ENCODE results near the gene CHST8.
"Not testable (repeated sequence)": the region's sequence is repeated elsewhere in the genome, so short reads cannot be mapped to it uniquely, and the experiment has no call there.

Gene CHST8

DNA sequence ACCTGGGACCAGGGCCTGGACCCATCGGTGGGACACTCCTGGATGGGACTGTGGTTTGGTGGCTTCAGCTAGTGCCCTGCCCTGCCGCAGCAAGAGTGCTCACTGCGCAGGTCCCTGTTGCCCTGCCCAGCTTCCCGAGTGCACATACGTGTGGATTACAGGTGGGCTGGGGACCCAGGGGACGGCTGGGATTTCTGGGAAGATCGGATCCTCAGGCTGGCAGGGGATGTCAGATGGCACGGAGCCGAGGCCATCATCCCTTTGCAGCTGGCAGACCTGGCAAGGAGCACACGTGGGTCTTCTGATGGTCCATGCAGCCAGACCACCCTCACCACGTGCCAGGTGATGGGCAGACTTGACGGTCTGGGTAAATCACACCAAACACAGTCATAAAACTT, 69.3 kb downstream of the CHST8 start:
- DNase-seq (ENCODE audit: low spot score), result peak; percentile 28

DNA sequence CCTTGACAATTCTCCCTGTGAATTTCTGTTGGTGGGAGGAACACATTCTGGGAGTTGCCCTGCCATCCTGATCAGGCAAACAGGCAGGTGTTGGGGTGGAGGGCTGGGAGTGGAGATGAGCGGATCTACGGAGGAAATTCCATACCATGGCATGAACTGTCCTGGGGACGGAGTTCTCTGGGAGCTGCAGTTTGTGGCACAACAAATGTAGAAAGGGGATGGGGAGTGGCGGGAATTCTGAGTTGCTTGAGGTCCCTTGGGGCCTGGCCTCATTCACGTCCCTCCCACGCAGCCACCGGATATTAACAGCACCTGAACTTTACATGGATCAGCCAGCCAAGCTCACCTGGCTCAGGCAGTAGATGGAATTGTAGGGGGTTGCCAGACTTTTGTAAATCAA, 70.0 kb downstream of the CHST8 start:
- DNase-seq (ENCODE audit: low spot score), result peak; percentile 76

DNA sequence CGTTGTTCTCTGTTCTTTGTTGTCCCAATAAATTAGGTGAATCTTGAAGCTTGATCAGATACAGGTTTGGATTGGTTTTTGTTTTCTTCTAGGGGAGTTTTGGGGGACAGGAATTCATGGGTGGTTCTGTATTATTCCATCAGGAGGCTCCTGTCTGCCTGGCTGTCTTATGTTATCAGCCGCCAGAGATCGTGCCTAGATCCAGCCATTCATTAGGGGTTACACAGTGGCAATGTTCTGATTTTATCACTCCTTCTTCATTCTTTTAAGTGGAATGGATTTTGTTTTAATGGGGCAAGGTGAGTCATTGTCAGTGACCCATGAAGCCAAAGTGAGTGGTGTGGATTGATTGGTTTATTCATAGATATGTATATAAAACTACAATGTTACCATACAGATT, 71.9 kb downstream of the CHST8 start:
- peak; percentile 21 for DNase-seq (ENCODE audit: low spot score)

DNA sequence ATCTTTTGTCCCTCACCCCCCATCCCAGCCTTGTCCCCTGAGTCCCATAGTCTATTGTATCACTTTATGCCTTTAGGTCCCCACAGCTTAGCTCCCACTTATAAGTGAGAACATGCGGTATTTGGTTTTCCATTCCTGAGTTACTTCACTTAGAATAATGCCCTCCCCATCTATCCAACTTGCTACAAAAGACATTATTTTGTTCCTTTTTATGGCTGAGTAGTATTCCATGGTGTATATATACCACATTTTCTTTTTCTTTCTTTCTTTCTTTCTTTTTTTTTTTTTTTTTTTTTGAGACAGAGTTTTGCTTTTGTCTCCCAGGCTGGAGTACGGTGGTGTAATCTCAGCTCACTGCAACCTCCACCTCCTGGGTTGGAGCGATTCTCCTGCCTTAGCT, 73.8 kb downstream of the CHST8 start:
- DNase-seq (ENCODE audit: low spot score), result not testable (repeated sequence)

DNA sequence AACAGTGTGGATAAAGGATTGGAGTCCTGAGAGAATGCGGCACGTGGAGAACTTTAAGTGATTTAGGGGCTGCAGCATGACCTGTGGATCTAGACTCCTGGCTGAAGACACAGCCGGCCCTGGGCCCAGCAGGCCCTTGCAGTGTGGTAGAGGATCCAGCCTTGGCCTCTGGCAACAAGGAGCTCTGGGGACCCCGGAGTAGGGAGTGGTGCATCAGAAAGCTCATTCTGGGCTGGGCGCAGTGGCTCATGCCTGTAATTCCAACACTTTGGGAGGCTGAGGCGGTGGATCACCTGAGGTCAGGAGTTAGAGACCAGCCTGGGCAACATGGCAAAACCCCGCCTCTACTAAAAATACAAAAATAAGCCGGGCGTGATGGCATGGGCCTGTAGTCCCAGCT, 76.0 kb downstream of the CHST8 start:
- no peak for DNase-seq (ENCODE audit: low spot score)

DNA sequence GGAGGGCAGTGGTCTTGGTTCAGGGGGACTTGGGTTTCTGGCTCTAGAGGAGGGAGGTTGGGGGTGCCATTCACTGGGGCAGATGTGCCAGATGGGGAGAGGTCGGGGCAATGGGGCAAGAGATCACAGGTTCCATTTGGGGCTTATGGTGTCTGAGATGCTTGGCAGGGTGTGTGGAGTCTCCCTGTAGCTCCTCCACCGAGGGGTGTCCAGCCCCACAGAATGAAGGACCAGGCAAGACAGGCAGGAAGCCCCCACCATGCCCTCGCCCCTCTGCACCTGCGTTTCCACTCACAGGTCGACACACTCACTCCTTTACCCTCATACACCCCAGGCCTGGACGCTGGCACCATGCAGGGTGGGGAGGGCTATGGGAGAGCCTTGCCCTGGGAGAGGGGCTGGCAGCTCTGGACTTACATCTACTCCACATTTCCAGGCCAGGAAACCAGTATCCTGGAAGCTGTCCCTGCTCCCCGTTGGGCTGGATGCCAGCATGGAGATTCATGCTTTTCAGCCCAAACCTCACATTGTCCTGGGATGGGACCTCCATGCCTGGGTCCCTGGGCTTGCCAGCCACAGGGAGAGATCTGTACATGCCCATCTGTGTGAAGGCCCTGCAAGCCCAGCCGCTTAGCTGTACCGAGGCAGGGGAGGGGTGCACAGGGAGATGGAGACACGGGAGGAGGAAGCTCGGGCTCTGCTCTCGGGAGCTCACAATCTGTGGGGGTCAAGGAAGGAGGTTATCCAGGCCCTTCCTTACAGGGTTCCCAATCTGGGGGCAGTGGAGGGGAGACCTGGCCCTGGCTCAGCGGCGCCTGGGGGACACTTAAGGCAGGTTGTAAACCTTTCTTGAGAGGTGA, 77.1 kb downstream of the CHST8 start:
- DNase-seq (ENCODE audit: low spot score), result no peak

DNA sequence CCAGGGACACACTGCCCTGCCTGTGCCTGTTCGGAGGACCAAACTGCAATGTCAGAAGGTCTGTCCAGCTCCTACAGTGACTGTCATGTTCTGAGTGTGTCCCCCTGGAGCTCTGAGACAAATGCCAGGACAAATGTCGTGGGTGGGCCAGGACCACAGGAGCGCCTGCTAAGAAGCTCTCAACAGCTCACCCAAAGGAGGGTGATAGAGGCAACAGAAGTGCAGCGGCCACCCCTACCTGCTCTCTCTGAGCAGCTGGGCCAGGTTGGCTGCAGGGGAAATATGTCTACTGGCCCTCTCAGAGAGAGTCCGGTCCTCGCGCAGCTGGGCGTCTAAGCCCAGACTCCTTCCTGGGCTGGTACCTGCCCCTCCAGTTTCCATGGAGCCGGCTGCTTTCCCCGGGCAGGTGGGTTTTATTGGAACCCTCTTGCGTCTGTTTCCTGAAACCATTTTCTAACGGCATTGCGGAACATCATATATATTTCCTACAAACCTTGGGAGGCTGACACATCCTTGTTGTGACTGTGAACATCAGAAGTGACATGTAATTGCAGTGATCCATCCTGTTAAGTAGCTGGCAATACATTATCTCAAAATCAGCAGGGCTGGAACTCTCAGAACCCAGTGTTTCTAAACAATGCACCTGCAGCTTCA, 78.1 kb downstream of the CHST8 start:
- DNase-seq (ENCODE audit: low spot score), result no peak

DNA sequence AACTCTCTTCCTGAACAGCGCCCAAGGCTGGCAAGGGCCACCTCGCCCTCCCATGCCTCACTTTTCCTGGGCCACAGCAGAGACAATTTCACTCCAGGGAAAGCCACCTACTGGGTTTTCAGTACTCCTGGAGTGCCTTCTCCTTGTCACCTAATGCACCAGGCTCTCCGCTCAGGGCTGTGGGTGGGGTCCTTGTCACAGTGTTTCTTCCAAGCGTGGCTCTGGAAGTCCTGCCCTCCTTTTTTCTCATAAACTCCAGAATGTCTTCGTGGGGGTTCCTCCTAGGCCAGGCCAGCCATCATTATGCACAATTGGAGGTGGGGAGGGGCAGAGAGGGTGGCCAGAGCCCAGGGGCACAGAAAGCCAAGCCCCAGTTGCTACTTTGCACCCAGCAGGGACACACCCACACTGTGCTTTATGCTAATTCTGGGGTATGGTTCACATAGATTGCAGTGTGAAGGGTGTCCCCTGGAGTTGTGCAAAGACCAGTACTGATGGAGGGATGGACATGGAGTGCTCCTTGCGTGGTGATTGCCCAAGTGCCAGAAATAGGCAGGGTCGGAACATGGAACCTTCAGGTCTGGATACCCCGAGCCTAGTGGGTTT, 78.8 kb downstream of the CHST8 start:
- DNase-seq (ENCODE audit: low spot score), result no peak

DNA sequence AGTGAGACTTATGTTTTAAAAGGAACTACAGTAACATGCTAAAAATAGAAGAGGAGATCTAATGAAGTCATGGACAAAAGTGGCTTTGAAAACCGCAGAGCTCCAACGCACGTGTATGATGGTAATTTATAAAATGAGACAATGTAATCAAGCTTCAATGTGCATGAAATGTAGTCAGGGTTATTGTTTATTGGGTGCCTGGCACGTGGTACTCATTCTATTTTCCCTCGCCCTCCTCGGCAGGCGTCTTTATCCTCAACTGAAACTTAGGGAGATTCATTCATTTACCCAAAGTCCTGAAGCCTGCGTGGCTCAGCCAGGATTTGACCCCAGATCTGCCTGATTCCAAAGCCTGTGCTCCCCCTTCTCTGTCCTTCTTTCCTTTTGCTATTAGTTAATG, 79.8 kb downstream of the CHST8 start:
- DNase-seq (ENCODE audit: low spot score), result no peak

DNA sequence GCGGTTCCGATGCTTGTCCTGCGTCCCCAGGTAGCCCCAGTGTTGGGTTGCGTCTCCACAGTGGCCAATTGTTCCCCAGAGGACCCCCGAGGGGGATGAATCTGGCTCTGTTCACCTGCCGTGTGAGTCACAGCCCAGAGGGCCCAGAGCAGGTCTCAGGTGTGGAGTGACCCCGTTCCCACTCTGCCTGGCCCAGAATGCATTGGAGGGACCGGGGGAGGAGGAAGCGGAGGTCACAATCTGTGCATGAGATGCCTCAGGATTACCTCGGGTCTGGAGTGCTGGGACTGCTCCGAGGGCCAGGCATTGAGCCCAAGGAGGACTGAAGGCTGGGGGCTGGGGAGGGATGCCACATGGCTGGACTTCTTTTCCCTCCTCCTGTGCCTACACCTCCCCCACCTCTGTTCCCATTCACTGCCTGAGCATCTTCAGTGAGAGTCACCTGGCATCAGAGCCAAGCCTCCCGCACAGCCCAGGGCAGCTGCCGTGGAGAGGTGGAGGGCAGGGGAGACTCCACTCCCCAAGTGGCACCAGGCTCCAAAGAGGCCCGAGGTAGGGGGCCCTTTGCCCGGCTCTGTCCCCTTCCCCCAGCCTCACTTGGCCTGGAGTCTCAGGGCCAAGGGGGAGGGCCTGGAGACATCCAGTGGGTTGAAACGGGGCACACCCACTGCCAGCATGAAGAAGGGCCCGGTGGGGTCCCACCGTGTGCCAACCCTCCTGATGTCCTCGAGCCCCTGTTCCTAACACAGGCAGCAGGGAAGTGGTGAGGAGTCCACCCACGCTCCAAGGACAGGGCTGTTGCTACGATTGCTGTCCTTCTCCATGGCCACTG, 81.1 kb downstream of the CHST8 start:
- no peak for DNase-seq (ENCODE audit: low spot score)

DNA sequence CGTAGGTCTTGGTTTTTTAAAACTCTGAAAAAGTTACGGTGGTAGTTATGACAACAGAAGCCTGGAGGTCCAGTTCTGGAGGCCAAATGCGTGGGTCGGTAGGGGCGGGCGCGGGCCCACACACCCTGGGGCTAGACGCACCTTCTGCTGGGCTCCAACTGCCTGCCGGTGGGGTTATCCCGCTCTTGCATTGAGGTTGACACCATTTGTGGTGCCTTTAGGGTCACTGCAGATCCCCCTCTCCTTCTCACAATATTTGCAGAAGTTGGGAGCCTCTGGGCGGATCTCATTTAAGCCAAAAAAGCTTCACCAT, 81.6 kb downstream of the CHST8 start:
- DNase-seq (ENCODE audit: low spot score), result no peak

DNA sequence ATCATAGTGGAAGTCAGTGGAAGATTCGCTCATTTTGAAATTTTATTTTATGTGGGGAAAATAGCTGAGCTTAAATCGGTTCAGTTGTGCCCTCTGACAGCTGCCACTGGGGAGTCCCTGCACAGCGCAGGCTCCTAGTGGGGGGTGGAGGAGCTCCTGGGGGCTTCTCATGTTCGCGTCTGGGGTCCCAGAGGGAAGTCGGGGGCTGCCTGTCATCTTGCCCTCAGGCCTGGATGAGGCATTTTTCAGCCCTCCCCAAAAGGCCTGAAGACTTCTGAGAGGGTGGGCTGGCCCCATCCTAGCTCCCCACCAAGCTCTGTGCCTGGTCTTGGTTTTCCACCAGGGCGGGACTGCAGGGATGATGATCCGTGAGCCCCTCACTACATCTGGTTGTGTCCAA, 82.1 kb downstream of the CHST8 start:
- no peak for DNase-seq (ENCODE audit: low spot score)

DNA sequence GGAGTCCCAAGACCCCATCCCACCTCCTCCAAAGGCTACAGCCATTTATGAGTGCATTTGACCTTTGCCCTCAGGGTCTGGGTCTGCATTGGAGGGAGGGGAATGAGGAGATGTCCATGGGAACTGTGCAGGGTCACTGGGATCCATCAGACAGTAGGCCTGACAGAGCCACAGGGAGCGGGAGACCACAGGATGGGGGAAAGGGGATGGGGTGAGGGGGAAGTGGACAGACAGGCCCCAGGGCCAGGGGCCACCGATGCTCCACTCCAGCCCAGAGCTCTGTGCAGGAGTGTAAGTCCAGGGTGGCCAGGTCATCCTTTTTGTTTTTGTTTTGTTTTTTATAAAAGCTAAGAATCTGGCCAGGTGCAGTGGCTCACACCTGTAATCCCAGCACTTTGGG, 82.5 kb downstream of the CHST8 start:
- no peak for DNase-seq (ENCODE audit: low spot score)

DNA sequence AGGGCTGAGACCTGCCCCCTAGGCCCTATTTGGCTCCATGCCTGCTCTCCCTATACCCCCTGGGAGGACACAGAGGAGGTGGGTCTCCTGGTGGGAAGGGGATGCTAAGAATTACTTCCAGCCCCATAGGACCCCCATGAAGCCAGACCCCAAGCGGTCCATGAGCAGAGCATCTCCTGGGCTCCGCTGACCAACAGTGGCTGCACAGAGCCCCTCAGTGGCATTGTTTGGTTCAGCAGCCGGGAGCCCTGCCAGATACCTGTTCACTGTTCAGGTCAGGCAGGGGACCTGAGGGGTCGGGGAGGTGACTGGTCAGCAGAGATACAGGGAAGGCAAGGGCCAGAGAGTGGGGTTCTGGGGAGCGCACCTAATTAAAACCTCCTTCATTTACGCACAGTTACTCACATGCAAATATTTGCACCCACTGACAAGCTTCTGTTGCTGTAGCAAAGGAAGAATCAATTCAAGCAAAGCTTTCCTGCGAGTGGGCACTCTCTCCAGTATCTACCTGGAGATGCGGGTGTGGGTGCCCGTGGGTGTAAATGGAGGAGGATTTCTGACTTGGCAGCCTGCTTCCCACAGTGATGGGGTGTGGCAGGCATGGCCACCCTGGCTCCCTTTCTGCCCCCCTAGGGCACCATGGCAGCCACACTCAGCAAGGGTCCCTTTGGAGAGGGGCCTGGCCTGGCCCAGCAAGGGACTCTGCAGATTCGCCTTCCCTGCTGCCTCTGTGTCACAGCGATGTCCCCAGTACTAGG, 83.5 kb downstream of the CHST8 start:
- DNase-seq (ENCODE audit: low spot score), result no peak

DNA sequence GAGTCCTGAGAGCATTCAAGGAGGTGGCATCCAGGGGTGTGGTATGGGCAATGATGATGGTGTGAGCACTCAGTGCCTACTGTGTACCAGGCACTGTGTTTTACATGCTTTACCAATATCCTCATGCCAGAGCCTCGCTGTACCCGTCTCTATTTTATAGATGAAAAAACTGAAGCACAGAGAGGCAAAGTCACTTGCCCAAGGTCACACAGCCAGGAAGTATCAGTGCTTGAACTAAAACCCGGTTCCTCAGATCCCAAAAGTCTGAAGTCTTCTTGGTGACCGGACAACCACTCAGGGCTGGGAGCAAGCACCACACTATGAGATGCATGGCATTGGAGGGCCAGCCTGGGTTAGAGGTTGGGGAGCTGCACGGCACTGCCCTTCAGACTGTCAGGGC, 84.1 kb downstream of the CHST8 start:
- no peak for DNase-seq (ENCODE audit: low spot score)

DNA sequence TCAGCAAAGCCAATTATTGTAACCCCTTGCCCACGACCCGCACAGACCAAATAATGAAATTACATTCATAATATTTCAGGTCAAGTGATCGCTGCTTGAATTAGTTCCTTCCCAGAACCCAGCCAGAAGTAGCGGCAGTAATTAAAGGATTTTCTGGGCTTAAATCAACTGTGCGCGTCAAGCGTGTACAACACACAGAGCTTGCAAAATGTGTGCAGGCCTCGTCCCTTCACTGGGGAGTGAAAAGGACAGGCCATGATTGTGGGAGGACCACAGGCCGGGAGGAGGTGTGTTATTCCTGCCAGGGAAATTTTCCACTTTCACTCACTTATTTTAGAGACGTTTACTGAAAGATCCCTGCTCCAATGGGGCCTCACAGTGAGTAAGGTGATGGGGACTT, 84.9 kb downstream of the CHST8 start:
- no peak for DNase-seq (ENCODE audit: low spot score)

DNA sequence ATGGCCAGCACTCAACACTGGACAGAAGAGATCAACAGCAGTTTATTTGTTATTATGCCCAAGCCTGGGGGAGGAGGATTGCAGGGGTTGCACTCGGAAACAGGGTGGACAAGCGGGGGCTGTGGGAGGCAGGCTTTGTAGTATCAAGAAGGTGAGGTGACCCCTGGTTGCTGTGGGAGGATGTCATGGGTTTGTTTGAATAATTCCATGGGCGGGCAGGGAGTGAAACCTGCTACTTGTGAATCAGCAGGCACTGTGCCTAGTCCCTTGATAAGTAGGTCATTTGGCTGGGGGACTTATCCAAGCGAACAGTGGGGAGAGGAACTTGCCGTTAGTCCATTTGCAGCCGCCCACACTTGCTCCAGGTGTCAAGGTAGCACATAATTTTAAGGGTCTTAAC, 90.5 kb downstream of the CHST8 start:
- no peak for DNase-seq (ENCODE audit: low spot score)

DNA sequence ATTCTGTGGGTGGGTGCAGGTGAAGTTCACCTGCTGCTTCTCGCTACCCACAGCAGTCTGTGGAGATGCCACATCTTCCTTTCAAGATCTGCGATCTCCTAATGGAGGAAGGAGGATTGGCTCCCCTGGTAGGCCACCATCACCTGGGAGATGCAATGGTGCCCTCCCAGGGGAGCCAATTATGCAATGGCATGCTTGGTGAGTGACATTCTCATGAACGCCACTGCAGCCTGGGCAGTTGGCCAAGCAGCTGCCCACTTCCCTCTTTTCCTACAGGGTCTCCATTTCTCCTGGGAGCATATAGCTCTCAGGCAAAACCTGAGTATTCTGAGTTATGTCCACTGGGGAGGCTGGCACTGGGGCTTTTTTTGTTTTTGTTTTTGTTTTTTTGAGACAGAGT, 91.4 kb downstream of the CHST8 start:
- no peak for DNase-seq (ENCODE audit: low spot score)

DNA sequence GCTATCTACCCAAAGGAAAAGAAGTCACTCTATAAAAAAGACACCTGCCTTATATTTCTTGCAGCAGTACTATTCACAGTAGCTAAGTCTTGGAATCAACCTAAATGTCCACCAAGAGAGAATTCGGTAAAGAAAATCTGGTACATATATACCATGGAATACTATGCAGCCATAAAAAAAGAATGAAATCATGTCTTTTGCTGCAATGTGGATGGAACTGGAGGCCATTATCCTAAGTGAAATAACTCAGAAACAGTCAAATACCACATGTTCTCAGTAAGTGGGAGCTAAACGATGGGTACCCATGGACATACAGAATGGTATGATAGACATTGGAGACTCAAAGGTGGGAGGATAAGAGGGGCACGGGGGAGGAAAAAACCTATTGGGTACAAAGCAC, 92.4 kb downstream of the CHST8 start:
- no peak for DNase-seq (ENCODE audit: low spot score)

DNA sequence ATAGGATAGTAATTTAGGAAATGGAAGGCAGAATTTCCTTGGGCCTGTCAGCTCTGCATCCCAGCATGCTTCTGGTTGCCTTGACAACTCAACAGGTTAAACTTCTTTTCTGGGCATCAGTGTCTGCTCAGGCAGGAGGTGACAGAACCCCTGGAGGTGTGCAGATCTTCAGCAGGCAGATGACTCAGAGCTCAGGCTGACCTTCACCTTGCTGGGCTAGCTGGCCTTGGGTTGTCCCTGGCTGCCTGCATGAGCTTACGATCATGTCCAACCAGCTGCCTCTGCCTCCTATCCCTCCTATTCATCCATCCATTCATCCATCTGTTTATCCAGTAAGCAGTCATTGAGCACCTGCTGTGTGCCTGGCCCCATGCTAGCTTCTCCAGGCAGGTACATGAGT, 93.7 kb downstream of the CHST8 start:
- DNase-seq (ENCODE audit: low spot score), result no peak

DNA sequence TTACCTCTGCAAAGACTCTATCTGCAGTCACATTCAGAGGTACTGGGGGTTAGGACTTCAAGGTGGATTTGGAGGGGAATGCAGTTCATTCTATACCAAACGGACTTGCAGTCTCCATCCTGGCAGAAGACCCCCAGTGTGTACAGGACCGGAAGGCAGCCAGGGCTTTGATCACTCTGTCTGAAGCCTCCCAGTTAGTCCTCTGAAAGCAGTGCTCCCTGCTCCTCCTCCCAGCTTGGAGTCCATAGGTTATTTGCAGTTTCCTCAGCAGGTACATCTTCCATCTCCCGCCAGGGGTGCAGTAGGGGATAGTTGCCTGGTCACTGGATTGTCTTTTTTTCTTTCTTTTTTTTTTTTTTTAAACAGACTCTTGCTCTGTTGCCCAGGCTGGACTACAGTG, 96.1 kb downstream of the CHST8 start:
- DNase-seq (ENCODE audit: low spot score), result no peak

DNA sequence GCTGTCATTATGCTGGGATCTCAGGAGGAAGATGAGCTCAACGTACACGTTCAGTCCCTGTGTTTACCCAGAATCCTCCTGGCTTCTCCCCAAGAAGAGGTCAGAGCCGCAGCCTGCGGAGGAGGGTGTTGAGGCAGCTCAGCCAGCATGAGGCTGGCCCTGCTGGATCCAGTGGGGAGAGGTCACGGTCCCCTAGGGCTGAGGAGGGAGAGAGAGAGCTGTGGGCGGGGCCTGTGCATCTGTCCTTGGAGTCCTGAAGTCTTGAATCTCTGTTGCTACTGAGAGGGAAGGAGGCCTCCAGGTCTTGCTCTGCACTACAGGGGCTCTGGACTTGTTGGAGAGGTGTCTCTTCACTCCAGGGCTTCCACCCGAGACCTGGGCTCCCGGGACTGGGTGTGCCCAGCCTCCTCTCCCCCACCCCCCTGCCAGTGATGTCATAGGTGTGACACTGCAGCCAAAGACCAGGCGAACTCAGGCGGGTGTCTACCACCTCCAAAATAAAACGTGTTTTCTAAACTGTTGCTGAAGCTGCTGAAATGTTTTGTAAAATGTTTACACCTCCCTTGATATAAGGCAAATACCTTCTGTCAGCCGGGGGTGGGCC, 97.0 kb downstream of the CHST8 start:
- no peak for DNase-seq (ENCODE audit: low spot score)

Measured in SW480 (cell line).